K562 treated with DMSO at 1 percent for 48 hours (cell line): ENCODE results near the gene GPR137C. TPM values are rescaled to one million over a fixed set of nuclear protein-coding genes. Genes with fewer than 3 reads are reported as not detected.

Experiments used
- total RNA-seq: library from RNA; unstranded; fragments of 300-600 nt; gene quantifications from 2 replicates; pipeline ENCODE4 v1.2.3, GENCODE V29; 2022; ENCODE audit warnings: low replicate concordance; ENCODE audit errors: extremely low read depth

The GPR137C gene
- total RNA-seq = not detected in 2 replicates

DNA sequence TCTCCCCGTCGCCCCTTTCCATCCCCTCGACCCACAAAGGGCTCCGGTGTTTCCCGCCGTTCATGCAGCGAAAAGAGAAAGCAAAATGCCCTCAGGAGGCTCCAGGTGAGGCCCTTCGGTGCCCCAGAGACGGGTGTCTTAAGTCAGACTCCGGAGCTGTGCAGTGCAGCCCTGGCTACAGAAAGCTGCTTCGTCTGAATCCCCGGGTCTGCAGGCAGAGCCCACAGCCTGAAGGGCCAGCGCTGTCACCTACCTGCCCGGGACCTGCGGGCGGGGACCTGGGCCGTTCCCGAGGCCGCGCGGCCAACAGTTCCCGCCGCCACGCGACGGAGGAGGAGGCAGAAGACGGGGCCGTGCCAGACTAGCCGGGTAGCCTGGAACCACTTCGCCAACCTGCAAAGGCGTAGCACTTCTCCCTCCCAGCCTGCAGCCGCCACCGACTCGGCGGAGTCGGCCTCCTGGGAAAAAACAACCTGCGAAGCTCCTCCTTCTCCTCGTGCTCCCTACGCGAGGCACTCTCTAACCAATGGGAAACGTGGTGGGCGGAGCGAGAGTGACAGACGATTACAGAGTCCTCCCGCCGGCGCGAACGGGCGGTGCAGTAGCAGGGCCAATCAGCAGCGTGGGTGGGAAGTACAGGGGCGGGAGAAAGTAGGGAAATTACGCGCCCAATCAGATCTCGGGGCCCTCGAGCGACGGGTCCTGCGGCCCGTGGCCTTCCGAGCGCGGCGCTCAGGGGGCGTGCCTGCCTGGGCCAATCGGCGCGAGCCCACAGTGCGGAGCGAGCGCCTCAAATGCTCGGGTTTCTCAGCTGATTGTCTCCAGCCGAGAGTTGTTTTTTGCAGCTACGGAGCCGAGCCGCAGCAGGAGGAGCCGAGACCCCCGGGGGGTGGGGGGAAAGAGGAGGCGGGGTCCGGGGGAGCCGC is at the start of gene GPR137C, which contains the start of gene TXNDC16:
GPR137C (plus strand) TSS at position 774 of the 926 bp plus-strand sequence. CDS start 312 bp downstream, outside the sequence.
TXNDC16 (minus strand) TSS at position 443 of the 926 bp plus-strand sequence. CDS start 8,948 bp downstream, outside the sequence.

Other genes starting within 250 kb of the GPR137C start
- not detected in 2 replicates for gene PTGER2, start 238.5 kb upstream of the GPR137C start, total RNA-seq
- not detected in 2 replicates for gene TXNDC16, start 331 bp upstream of the GPR137C start, total RNA-seq
- not detected in 2 replicates for gene ERO1A, start 142.7 kb downstream of the GPR137C start, total RNA-seq
- not detected in 2 replicates for gene PSMC6, start 154.4 kb downstream of the GPR137C start, total RNA-seq
- not detected in 2 replicates for gene STYX, start 177.3 kb downstream of the GPR137C start, total RNA-seq
- not detected in 2 replicates for gene GNPNAT1, start 238.8 kb downstream of the GPR137C start, total RNA-seq